A673 (cell line): Measurements from ENCODE around the gene KNDC1. TPM values are rescaled to one million over a fixed set of nuclear protein-coding genes. Genes with fewer than 3 reads are reported as not detected.

Experiments
- BruUV-seq: library from RNA; stranded (reverse); fragments of 400-500 nt; replicated peaks from 2 replicates; lab custom pipeline; 2021; lab: Mats Ljungman, UMichigan
- CTCF ChIA-PET: fragments of 300-600 bp; sonication (Branson Sonifier 250); formaldehyde crosslinking; loops from one replicate; lab custom pipeline; 2022; ENCODE audit warnings: antibody characterized with exemption; lab: Charles Lee
- POLR2A ChIA-PET: fragments of 300-600 bp; sonication (Branson Sonifier 250); formaldehyde crosslinking; loops from one replicate; lab custom pipeline; 2022; ENCODE audit warnings: antibody characterized with exemption; ENCODE audit not compliant: low non-redundant PET; lab: Charles Lee
- DNase-seq: peaks from one replicate; pipeline ENCODE4 v3.0.0-alpha.2; 2015; ENCODE audit warnings: low spot score
- H3K27ac ChIP-seq: fragments of 200-600 bp; sonication (generic); 2 replicates; pipeline ENCODE4 v1.5.1; 2016; ENCODE audit warnings: mixed run types, low read depth, mild to moderate bottlenecking, mixed read lengths, antibody characterized with exemption, low read length; ENCODE audit not compliant: poor library complexity, severe bottlenecking
- H3K27me3 ChIP-seq: fragments of 200-600 bp; sonication (generic); replicated peaks from 2 replicates; pipeline ENCODE4 v1.6.1; 2017; ENCODE audit warnings: mixed run types, low read depth, mild to moderate bottlenecking, mixed read lengths, antibody characterized with exemption, low read length; ENCODE audit not compliant: insufficient read depth, poor library complexity
- H3K36me3 ChIP-seq: fragments of 200-600 bp; sonication (generic); 2 replicates; pipeline ENCODE4 v1.6.1; 2016; ENCODE audit warnings: mixed run types, mild to moderate bottlenecking, mixed read lengths, antibody characterized with exemption, low read length; ENCODE audit not compliant: insufficient read depth, poor library complexity, severe bottlenecking
- H3K4me1 ChIP-seq: fragments of 200-600 bp; sonication (generic); 2 replicates; pipeline ENCODE4 v1.6.1; 2017; ENCODE audit warnings: mixed run types, mild to moderate bottlenecking, mixed read lengths, antibody characterized with exemption, low read length; ENCODE audit not compliant: insufficient read depth, poor library complexity, severe bottlenecking
- H3K4me3 ChIP-seq: fragments of 200-600 bp; sonication (generic); 2 replicates; pipeline ENCODE4 v1.5.1; 2016; ENCODE audit warnings: low read depth, mixed run types, mild to moderate bottlenecking, mixed read lengths, low read length; ENCODE audit not compliant: poor library complexity, severe bottlenecking
- H3K9me3 ChIP-seq: fragments of 200-600 bp; sonication (generic); 2 replicates; pipeline ENCODE4 v1.6.1; 2016; ENCODE audit warnings: mixed run types, low read depth, mild to moderate bottlenecking, mixed read lengths, antibody characterized with exemption, low read length; ENCODE audit not compliant: poor library complexity, severe bottlenecking
- EZH2 ChIP-seq: fragments of 200-600 bp; sonication (generic); IDR thresholded peaks from 2 replicates; pipeline ENCODE4 v1.6.1; 2017; ENCODE audit warnings: borderline replicate concordance, low read depth, mild to moderate bottlenecking, mixed read lengths, antibody characterized with exemption, low read length; ENCODE audit not compliant: poor library complexity, severe bottlenecking
- intact Hi-C: fragments of 100-400 bp; cut with micrococcal nuclease; formaldehyde crosslinking; loops from one replicate; pipeline ENCODE4 v1.10.0; 2022; ENCODE audit not compliant: unreplicated experiment
- total RNA-seq: library from RNA; stranded (reverse); gene quantifications from 2 replicates; pipeline ENCODE4 v1.2.3, GENCODE V29; 2021
- TF ChIP-seq, protein P1 (sequence below): fragments of 300-800, 200-600 bp; sonication (generic); conservative IDR thresholded peaks from 2 replicates; pipeline ENCODE4 v1.5.1; 2017; ENCODE audit warnings: low read depth, mild to moderate bottlenecking, antibody characterized with exemption, low read length, moderate library complexity, mixed read lengths

KNDC1 gene
- total RNA-seq, 1 experiment from 2014 or later = not detected

GRCh38 chr10:133214468-133215410, 54.7 kb downstream of the KNDC1 start:
- Histone ChIP-seq H3K27me3 (peaks cover 44% of the 10 kb centered on the region), H3K27ac (no peak overlapping the region), H3K9me3 (no peaks in the 10 kb centered on the region), H3K4me1 (no peaks in the 10 kb centered on the region), H3K4me3 (no peak overlapping the region), H3K36me3 (no peaks in the 10 kb centered on the region)
- TF ChIP-seq, protein P1, sequence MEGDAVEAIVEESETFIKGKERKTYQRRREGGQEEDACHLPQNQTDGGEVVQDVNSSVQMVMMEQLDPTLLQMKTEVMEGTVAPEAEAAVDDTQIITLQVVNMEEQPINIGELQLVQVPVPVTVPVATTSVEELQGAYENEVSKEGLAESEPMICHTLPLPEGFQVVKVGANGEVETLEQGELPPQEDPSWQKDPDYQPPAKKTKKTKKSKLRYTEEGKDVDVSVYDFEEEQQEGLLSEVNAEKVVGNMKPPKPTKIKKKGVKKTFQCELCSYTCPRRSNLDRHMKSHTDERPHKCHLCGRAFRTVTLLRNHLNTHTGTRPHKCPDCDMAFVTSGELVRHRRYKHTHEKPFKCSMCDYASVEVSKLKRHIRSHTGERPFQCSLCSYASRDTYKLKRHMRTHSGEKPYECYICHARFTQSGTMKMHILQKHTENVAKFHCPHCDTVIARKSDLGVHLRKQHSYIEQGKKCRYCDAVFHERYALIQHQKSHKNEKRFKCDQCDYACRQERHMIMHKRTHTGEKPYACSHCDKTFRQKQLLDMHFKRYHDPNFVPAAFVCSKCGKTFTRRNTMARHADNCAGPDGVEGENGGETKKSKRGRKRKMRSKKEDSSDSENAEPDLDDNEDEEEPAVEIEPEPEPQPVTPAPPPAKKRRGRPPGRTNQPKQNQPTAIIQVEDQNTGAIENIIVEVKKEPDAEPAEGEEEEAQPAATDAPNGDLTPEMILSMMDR = no peak
- TF ChIP-seq EZH2 = no peak
- ChIA-PET CTCF (no interaction called here), POLR2A (no interaction called here)
- intact Hi-C loops = no loop called here
- DNase-seq = no peak
- BruUV-seq = no TSS peak

GRCh38 chr10:133215586-133215985, 55.6 kb downstream of the KNDC1 start:
- no TSS peak for BruUV-seq
- no peaks in the 10 kb centered on the region for H3K4me1 ChIP-seq
- no peaks in the 10 kb centered on the region for H3K36me3 ChIP-seq
- intact Hi-C loops = no loop called here
- H3K9me3 ChIP-seq = no peaks in the 10 kb centered on the region
- peaks cover 45% of the 10 kb centered on the region for H3K27me3 ChIP-seq
- no peak for TF ChIP-seq EZH2
- TF ChIP-seq, protein P1 = no peak
- POLR2A ChIA-PET = no interaction called here
- no peak for DNase-seq
- CTCF ChIA-PET = no interaction called here
- no peak overlapping the region for H3K4me3 ChIP-seq
- no peak overlapping the region for H3K27ac ChIP-seq

DNA sequence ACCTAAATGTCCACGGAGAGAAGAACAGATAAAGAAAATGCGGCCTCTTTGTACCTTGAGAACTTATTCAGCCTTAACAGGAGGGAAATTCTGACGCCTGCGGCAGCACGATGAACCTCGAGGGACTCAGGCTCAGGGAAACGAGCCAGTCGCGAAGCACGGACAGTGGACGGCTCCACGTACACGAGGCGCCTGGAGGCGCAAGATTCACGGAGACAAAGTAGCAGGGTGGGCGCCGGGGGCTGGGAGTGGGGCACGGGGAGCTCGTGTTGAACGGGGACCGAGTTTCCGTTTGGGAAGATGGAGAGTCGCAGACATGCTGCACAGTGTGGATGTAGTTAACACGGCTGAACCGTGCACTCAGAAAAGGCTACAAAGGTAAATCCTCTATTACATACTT, 56.8 kb downstream of the KNDC1 start:
- TF ChIP-seq, protein P1 = no peak
- H3K27me3 ChIP-seq = peaks cover 45% of the 10 kb centered on the region
- ChIA-PET CTCF (no interaction called here), POLR2A (no interaction called here)
- no peaks in the 10 kb centered on the region for H3K36me3 ChIP-seq
- no peak overlapping the region for H3K27ac ChIP-seq
- H3K9me3 ChIP-seq = no peaks in the 10 kb centered on the region
- H3K4me3 ChIP-seq = no peak overlapping the region
- no TSS peak for BruUV-seq
- H3K4me1 ChIP-seq = no peaks in the 10 kb centered on the region
- no peak for DNase-seq
- intact Hi-C loops = no loop called here
